Caco-2 (cell line): ENCODE data around the gene BTD. TPM values are rescaled to one million over a fixed set of nuclear protein-coding genes. Genes with fewer than 3 reads are reported as not detected.

Source experiments
- Bru-seq: library from RNA; stranded (reverse); fragments of 400-500 nt; gene quantifications from one replicate; lab custom pipeline; 2021; lab: Mats Ljungman, UMichigan
- BruChase-seq, 2 experiments: library from RNA; stranded (reverse); fragments of 400-500 nt; gene quantifications; one replicate each; lab custom pipeline; 2021; lab: Mats Ljungman, UMichigan
- BruUV-seq: library from RNA; stranded (reverse); fragments of 400-500 nt; replicated peaks from 2 replicates; lab custom pipeline; 2021; lab: Mats Ljungman, UMichigan
- CTCF ChIA-PET: fragments of 300-600 bp; sonication (Branson Sonifier 250); formaldehyde crosslinking; loops from one replicate; lab custom pipeline; 2022; ENCODE audit warnings: antibody characterized with exemption; lab: Charles Lee
- POLR2A ChIA-PET: fragments of 300-600 bp; sonication (Branson Sonifier 250); formaldehyde crosslinking; loops from one replicate; lab custom pipeline; 2022; ENCODE audit warnings: antibody characterized with exemption; lab: Charles Lee
- DNase-seq, 2 experiments: peaks; one replicate each; pipeline versions ENCODE4 v3.0.0 to v3.0.0-alpha.2; 2020 to 2022
- H3K27me3 ChIP-seq: replicated peaks from 2 replicates; pipeline ENCODE4 v1.6.0; 2011; ENCODE audit warnings: low read length; ENCODE audit not compliant: control insufficient read depth, insufficient read depth
- H3K36me3 ChIP-seq: 2 replicates; pipeline ENCODE4 v1.5.1; 2011; ENCODE audit warnings: low read length; ENCODE audit not compliant: control insufficient read depth, insufficient read depth
- H3K4me1 ChIP-seq: fragments of 250-450 bp; sonication (Bioruptor Pico); 2 replicates; pipeline ENCODE4 v1.5.1; 2020; ENCODE audit warnings: mild to moderate bottlenecking
- H3K4me3 ChIP-seq: 2 replicates; pipeline ENCODE4 v1.5.1; 2011; ENCODE audit warnings: low read depth, mild to moderate bottlenecking, control low read depth, low read length
- H3K9me3 ChIP-seq: fragments of 250-450 bp; sonication (Bioruptor Pico); 2 replicates; pipeline ENCODE4 v1.5.1; 2020; ENCODE audit warnings: mild to moderate bottlenecking, moderate library complexity
- H3K27ac Mint-ChIP-seq: one replicate; pipeline ENCODE4 v1.8.0; 2022; ENCODE audit warnings: mixed read lengths; ENCODE audit not compliant: unreplicated experiment
- H3K27me3 Mint-ChIP-seq: one replicate; pipeline ENCODE4 v1.8.0; 2022; ENCODE audit warnings: mixed read lengths; ENCODE audit not compliant: insufficient read depth, unreplicated experiment
- H3K36me3 Mint-ChIP-seq: one replicate; pipeline ENCODE4 v1.8.0; 2022; ENCODE audit warnings: mild to moderate bottlenecking, mixed read lengths; ENCODE audit not compliant: insufficient read depth, unreplicated experiment
- H3K4me1 Mint-ChIP-seq: one replicate; pipeline ENCODE4 v1.8.0; 2022; ENCODE audit warnings: low read depth, mixed read lengths; ENCODE audit not compliant: unreplicated experiment
- H3K4me3 Mint-ChIP-seq: one replicate; pipeline ENCODE4 v1.8.0; 2022; ENCODE audit warnings: mild to moderate bottlenecking, moderate library complexity, mixed read lengths; ENCODE audit not compliant: unreplicated experiment
- H3K9me3 Mint-ChIP-seq: one replicate; pipeline ENCODE4 v1.8.0; 2022; ENCODE audit warnings: mixed read lengths; ENCODE audit not compliant: unreplicated experiment
- CTCF ChIP-seq, 2 experiments: fragments of 200-600 bp in 1 of 2; IDR thresholded peaks; 1 replicate in 1 of 2; 2 replicates in 1 of 2; pipeline versions ENCODE4 v1.5.1 to v1.8.0; 2011 to 2022; ENCODE audit warnings: antibody characterized with exemption in 1 of 2, control low read depth in 1 of 2, inconsistent platforms in 1 of 2, low read depth in 1 of 2, low read length in 1 of 2, mild to moderate bottlenecking in 1 of 2, moderate library complexity in 1 of 2; ENCODE audit not compliant: insufficient read depth in 1 of 2, severe bottlenecking in 1 of 2, unreplicated experiment in 1 of 2
- intact Hi-C: fragments of 100-400 bp; cut with micrococcal nuclease; formaldehyde crosslinking; loops from one replicate; pipeline ENCODE4 v1.10.0; 2022; ENCODE audit not compliant: unreplicated experiment
- long read RNA-seq: library from polyadenylated mRNA; stranded (forward); transcript quantifications from one replicate; pipeline ENCODE4 v2.0.0, GENCODE V29; 2022
- total RNA-seq: library from RNA; stranded (reverse); gene quantifications from 2 replicates; pipeline ENCODE4 v1.2.3, GENCODE V29; 2022

The BTD gene, protein sequence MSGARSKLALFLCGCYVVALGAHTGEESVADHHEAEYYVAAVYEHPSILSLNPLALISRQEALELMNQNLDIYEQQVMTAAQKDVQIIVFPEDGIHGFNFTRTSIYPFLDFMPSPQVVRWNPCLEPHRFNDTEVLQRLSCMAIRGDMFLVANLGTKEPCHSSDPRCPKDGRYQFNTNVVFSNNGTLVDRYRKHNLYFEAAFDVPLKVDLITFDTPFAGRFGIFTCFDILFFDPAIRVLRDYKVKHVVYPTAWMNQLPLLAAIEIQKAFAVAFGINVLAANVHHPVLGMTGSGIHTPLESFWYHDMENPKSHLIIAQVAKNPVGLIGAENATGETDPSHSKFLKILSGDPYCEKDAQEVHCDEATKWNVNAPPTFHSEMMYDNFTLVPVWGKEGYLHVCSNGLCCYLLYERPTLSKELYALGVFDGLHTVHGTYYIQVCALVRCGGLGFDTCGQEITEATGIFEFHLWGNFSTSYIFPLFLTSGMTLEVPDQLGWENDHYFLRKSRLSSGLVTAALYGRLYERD
- 11.1 and 11.8 TPM in 2 replicates for total RNA-seq
- percentile 59 among the genes with signal in this experiment for Bru-seq, nascent RNA
- percentile 55 among the genes with signal in this experiment for BruChase-seq, experiment 1, labeled RNA remaining after a 2-hour chase
- percentile 56 among the genes with signal in this experiment for BruChase-seq, experiment 2, labeled RNA remaining after a 6-hour chase
- long read RNA-seq, full-length matches to known transcripts: 15 of 19 reads
- long read RNA-seq, partial matches to known transcripts: 4 of 19 reads
- long read RNA-seq, other reads (novel, unspliced or antisense): 0 of 19 reads

DNA sequence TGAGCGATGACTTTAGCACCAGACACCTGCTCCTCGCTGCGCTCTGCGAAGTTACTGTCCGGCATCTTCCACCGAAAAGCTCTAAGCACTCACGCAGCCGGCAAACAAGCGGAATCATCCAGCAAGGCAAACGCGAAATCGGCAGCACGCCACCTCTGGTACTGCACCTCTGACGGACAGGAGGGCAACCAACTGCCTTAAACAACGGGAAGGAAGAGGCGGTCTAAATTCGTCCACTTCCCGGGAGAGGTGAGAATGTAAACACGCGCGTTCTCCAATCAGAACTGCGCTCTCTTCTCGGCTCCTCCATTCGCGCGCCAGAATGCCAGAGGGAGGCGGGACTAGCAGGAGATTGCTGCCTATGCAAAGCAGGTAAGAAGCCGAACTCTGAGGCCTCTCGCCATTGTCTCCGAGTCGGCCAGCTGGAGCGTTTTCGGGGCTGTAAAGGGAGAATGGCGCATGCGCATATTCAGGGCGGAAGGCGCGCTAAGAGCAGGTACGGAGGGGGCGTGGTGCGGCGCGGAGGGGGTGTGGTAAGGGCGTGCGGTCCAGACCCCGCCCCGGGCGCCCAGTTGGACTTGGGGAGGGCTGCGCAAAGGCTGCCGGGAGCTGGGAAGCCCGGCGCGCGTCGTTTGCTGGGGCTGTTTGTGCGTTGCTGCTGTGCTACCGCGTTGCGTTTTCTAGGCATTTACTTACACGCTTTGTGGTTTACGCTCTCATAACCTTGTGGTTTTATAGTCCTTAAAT lies at the start of gene BTD, which contains the start of gene HACL1:
Gene BTD (plus strand): TSS at position 347 of the 747 bp plus-strand sequence. CDS start 33,695 bp downstream, outside the sequence.
Gene HACL1 (minus strand): TSS at position 171 of the 747 bp plus-strand sequence. CDS start 106 bp downstream, at position 65.
- Histone ChIP-seq H3K36me3 (peaks cover 8% of the 10 kb centered on the region), H3K27me3 (no peaks in the 10 kb centered on the region), H3K4me1 (peaks cover 6% of the 10 kb centered on the region; the same call in 1 of the 2 replicates), H3K4me3 (peak within 1 kb of the TSS; percentile 61), H3K9me3 (peaks cover 7% of the 10 kb centered on the region)
- peaks cover 9% of the 10 kb centered on the region for H3K9me3 Mint-ChIP-seq
- H3K36me3 Mint-ChIP-seq: peaks cover 52% of the 10 kb centered on the region
- H3K4me1 Mint-ChIP-seq: no peaks in the 10 kb centered on the region
- peak; percentile 14 to 43 for TF ChIP-seq CTCF (IDR thresholded peaks at IDR 0.05; ENCODE audit: insufficient read depth in 1 of 2, low read depth in 1 of 2, low read length in 1 of 2, severe bottlenecking in 1 of 2, unreplicated experiment in 1 of 2)
- peak; percentile 98 to 99 for DNase-seq
- POLR2A ChIA-PET: interaction anchor here (0.5 kb wide), 2 partner anchors 196 to 665 kb away, joined by 5 read pairs; no protein-coding TSS in a partner anchor
- H3K27ac Mint-ChIP-seq: peak within 1 kb of the TSS; percentile 99
- peak within 1 kb of the TSS; percentile 100 for H3K4me3 Mint-ChIP-seq
- BruUV-seq: no TSS peak
- no peaks in the 10 kb centered on the region for H3K27me3 Mint-ChIP-seq
- CTCF ChIA-PET: interaction anchor here (0.9 kb wide), 1 partner anchor 29 kb away, joined by 5 read pairs; no protein-coding TSS in a partner anchor
- intact Hi-C loops: no loop called here

DNA sequence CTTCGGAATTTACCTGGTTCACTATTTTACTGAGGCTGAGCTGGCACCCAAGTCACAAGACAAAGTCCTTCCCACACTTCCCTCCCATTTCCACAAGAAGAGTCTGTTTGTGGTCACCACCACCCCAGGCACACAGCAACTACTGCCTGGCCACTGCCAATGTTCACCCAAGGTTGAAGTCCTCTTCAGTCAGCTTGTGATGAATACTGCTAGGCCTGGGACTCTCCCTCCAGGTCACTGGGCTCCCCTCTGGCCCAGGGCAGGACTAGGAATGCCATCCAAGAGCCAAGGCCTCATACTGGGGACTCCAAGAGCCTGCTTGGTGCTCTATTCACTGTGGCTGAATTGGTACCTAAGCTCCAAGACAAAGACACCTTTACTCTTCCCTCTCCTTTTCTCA lies 49.6 kb upstream of the BTD start:
- Histone ChIP-seq H3K4me1 (no peaks in the 10 kb centered on the region), H3K27me3 (no peaks in the 10 kb centered on the region), H3K4me3 (no peak overlapping the region), H3K9me3 (no peaks in the 10 kb centered on the region), H3K36me3 (no peaks in the 10 kb centered on the region; the same call in none of the 2 replicates)
- H3K9me3 Mint-ChIP-seq: no peaks in the 10 kb centered on the region
- BruUV-seq: no TSS peak
- no peaks in the 10 kb centered on the region for H3K36me3 Mint-ChIP-seq
- no peak for TF ChIP-seq CTCF (IDR thresholded peaks at IDR 0.05; ENCODE audit: insufficient read depth in 1 of 2, low read depth in 1 of 2, low read length in 1 of 2, severe bottlenecking in 1 of 2, unreplicated experiment in 1 of 2)
- ChIA-PET POLR2A (no interaction called here), CTCF (no interaction called here)
- H3K27me3 Mint-ChIP-seq: peaks cover 1% of the 10 kb centered on the region
- DNase-seq: no peak
- H3K27ac Mint-ChIP-seq: no peak overlapping the region
- no peaks in the 10 kb centered on the region for H3K4me1 Mint-ChIP-seq
- no peak overlapping the region for H3K4me3 Mint-ChIP-seq
- intact Hi-C loops: loop anchor here (10.0 kb wide), 1 partner anchor 97 kb away; no protein-coding TSS in a partner anchor
